Heart right ventricle (tissue), 16 donors: ENCODE measurements around the gene RAC3. TPM values are rescaled to one million over a fixed set of nuclear protein-coding genes. Genes with fewer than 3 reads are reported as not detected.

Source experiments
- ATAC-seq, 8 donors: fragments of 200-7000 bp; cut with Tn5 transposase; one replicate each; pipeline ENCODE4 v1.9.1; 2020; ENCODE audit warnings: mild to moderate bottlenecking in 8 of 8, moderate library complexity in 8 of 8, moderate number of reproducible peaks in 1 of 8
- DNase-seq, 2 donors: peaks; one replicate each; pipeline ENCODE4 v3.0.0-alpha.2; 2020
- H3K27ac ChIP-seq, 10 donors: fragments of 200-600 bp; sonication (generic) in 2 of 10; one replicate each; pipeline versions ENCODE4 v1.5.0 to v1.8.0; 2020 to 2022; ENCODE audit warnings: mild to moderate bottlenecking in 3 of 10
- H3K27me3 ChIP-seq, 7 donors: fragments of 200-600 bp; one replicate each; pipeline ENCODE4 v1.8.0; 2021 to 2022; ENCODE audit warnings: mild to moderate bottlenecking in 2 of 7
- H3K36me3 ChIP-seq, 9 donors: fragments of 200-600 bp; sonication (generic) in 1 of 9; one replicate each; pipeline versions ENCODE4 v1.5.0 to v1.8.0; 2020 to 2022; ENCODE audit warnings: mild to moderate bottlenecking in 2 of 9
- H3K4me1 ChIP-seq, 9 donors: fragments of 200-600 bp; sonication (generic) in 1 of 9; one replicate each; pipeline versions ENCODE4 v1.5.0 to v1.8.0; 2020 to 2022; ENCODE audit warnings: mild to moderate bottlenecking in 4 of 9
- H3K4me3 ChIP-seq, 10 donors: fragments of 200-600 bp; sonication (generic) in 2 of 10; one replicate each; pipeline versions ENCODE4 v1.5.0 to v1.8.0; 2020 to 2022; ENCODE audit warnings: mild to moderate bottlenecking in 7 of 10, moderate library complexity in 2 of 10
- H3K9me3 ChIP-seq, 11 donors: fragments of 200-600 bp in 10 of 11; sonication (generic) in 2 of 11; one replicate each; pipeline versions ENCODE4 v1.5.0 to v1.8.0; 2013 to 2022; ENCODE audit warnings: mild to moderate bottlenecking in 2 of 11, control low read depth in 1 of 11, moderate library complexity in 1 of 11
- WGBS, 2 donors: extraction: QIAGEN DNeasy Blood & Tissue Kit; methylation state at CpG; one replicate each; pipeline ENCODE4 v1.1.7; 2013; ENCODE audit warnings: inconsistent platforms in 1 of 2; 5-methylcytosine and 5-hydroxymethylcytosine counted together
- intact Hi-C, 10 donors: fragments of 100-400 bp; cut with DNase I; formaldehyde crosslinking; loops; one replicate each; pipeline versions ENCODE4 v1.11.1 to v1.14.2; 2022
- polyA plus RNA-seq, 2 donors: library from polyadenylated mRNA; stranded (reverse); fragments of 200-250 nt; gene quantifications; one replicate each; pipeline ENCODE4 v1.2.3, GENCODE V29; 2013
- total RNA-seq, 10 donors: library from RNA; stranded (reverse); fragmentation: NEBNext Ultra II Directional in 3 of 10; extraction: Animal tissue kit (Norgen Biotek cat#: 25700) in 3 of 10; gene quantifications; one replicate each; pipeline versions ENCODE4 v1.2.1 to v1.2.4, GENCODE V29; 2021 to 2023
- TF ChIP-seq, protein P1 (sequence below), 9 donors: fragments of 200-600 bp; sonication (generic) in 2 of 9; IDR thresholded peaks; one replicate each; pipeline versions ENCODE4 v1.5.0 to v1.8.0; 2021 to 2022; ENCODE audit warnings: antibody characterized with exemption in 9 of 9, mild to moderate bottlenecking in 5 of 9, moderate library complexity in 1 of 9
- donor health status: Arrhythmogenic right ventricular cardiomyopathy.
- donor health status: ischemic (EF 13 %, LVEDD 7.1; RV severe dilation, severe dysfunction).
- donor health status: healthy with polysubstance abuse.
- donor health status: DM: no; HTN: yes; CAD: no.
- donor health status: DM: no; HTN: no; CAD: no.
- donor health status: ischemic (EF 25% LVEDD 6.9; RV normal size, moderate dysfunction).
- donor health status: ischemic (EF 25% LVEDD 5.7; RV mildly dilated, moderate dysfunction).
- donor health status: healthy.
- donor health status: DM: yes; HTN: yes; CAD: no.
- donor health status: Ischemic cardiomyopathy.
- donor health status: ischemic (EF 35%, LVEDD 5.7; RV mildly dilated, moderate dysfunction).
- donor health status: nonischemic (EF 11% LVEDD 7.7; RV severe dilation, severe dysfunction).
- donor health status: DM: yes; HTN: yes; CAD: no.
- donor health status: PGD.
- donor health status: ischemic (EF 29% LVEDD 5.4; RV normal size, mild dysfunction).
- donor health status: nonischemic (EF 23%, LVEDD 6.1; RV moderate dilation, normal function).

Gene RAC3
- total and polyA plus RNA-seq, 12 donors: 0.82 to 3.3 (median 1.1) TPM

GRCh38 chr17:82081966-82082365 is 50.5 kb downstream of the RAC3 start:
- intact Hi-C loops: no loop called here

DNA sequence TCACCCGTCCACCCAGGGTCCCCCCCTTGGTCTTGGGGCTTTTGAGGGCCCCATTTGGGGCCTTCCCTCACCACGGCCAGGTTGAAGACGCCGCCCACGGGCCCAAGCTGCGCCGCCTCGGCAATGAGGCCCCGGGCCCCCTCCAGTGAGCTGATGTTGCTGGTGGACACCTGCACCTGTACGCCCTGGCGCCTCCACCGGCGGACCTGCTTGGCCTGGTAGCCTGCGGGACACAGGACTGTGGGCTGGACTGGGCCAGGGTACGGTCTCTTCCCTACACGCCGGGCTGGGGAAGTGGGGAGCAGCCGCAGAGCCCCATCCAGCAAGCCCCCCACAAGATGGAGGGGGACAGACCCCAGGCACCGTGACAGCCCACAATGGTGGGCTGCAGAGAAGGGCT is 51.0 kb downstream of the RAC3 start:
- WGBS, 2 donors: 92 to 95% methylated on average over 19 of the region's 19 CpGs
- intact Hi-C loops: no loop called here
- peaks cover 0 to 6% (median 0%) of the 10 kb centered on the region in 9 donors for H3K4me1 ChIP-seq
- DNase-seq: no peak
- no peaks in the 10 kb centered on the region for H3K27me3 ChIP-seq
- no peak for ATAC-seq
- TF ChIP-seq, protein P1, sequence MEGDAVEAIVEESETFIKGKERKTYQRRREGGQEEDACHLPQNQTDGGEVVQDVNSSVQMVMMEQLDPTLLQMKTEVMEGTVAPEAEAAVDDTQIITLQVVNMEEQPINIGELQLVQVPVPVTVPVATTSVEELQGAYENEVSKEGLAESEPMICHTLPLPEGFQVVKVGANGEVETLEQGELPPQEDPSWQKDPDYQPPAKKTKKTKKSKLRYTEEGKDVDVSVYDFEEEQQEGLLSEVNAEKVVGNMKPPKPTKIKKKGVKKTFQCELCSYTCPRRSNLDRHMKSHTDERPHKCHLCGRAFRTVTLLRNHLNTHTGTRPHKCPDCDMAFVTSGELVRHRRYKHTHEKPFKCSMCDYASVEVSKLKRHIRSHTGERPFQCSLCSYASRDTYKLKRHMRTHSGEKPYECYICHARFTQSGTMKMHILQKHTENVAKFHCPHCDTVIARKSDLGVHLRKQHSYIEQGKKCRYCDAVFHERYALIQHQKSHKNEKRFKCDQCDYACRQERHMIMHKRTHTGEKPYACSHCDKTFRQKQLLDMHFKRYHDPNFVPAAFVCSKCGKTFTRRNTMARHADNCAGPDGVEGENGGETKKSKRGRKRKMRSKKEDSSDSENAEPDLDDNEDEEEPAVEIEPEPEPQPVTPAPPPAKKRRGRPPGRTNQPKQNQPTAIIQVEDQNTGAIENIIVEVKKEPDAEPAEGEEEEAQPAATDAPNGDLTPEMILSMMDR (IDR thresholded peaks at IDR 0.05): no peak
- H3K4me3 ChIP-seq: no peak overlapping the region
- no peak overlapping the region for H3K27ac ChIP-seq
- H3K9me3 ChIP-seq: no peaks in the 10 kb centered on the region
- peaks cover 0 to 92% (median 63%) of the 10 kb centered on the region in 9 donors for H3K36me3 ChIP-seq

More at GRCh38 chr17:82081966-82082365, 50.5 kb downstream of the RAC3 start:
- Histone ChIP-seq H3K27ac (no peak overlapping the region), H3K4me1 (peaks cover 0 to 6% (median 0%) of the 10 kb centered on the region in 9 donors), H3K27me3 (no peaks in the 10 kb centered on the region), H3K36me3 (peaks cover 0 to 87% (median 58%) of the 10 kb centered on the region in 9 donors), H3K4me3 (no peak overlapping the region), H3K9me3 (no peaks in the 10 kb centered on the region)
- TF ChIP-seq, protein P1 (IDR thresholded peaks at IDR 0.05): no peak
- 90 to 95% methylated on average over 21 to 22 of the region's 22 CpGs for WGBS, 2 donors
- DNase-seq (no peak), ATAC-seq (no peak)

GRCh38 chr17:82083009-82083408 is 51.5 kb downstream of the RAC3 start:
- Histone ChIP-seq H3K36me3 (peaks cover 0 to 97% (median 67%) of the 10 kb centered on the region in 9 donors), H3K9me3 (no peaks in the 10 kb centered on the region), H3K4me3 (no peak overlapping the region), H3K27me3 (no peaks in the 10 kb centered on the region), H3K27ac (no peak overlapping the region), H3K4me1 (peaks cover 0 to 5% (median 0%) of the 10 kb centered on the region in 9 donors)
- DNase-seq (no peak), ATAC-seq (no peak)
- TF ChIP-seq, protein P1 (IDR thresholded peaks at IDR 0.05): no peak
- 94 to 95% methylated on average over 24 of the region's 24 CpGs for WGBS, 2 donors
- intact Hi-C loops: no loop called here

Other genes with a start within 250 kb of the RAC3 start
- not detected for gene GCGR, start 227.5 kb upstream of the RAC3 start, total RNA-seq
- gene GCGR, start 227.5 kb upstream of the RAC3 start, polyA plus RNA-seq: under 1 TPM in 1 of 2 donors, not detected in 1; 0.03 TPM
- 100 to 1,000 TPM in 2 of 10 donors, 10 to 100 TPM in 8; 75.1 to 105 (median 88.8) TPM for gene MCRIP1, start 198.4 kb upstream of the RAC3 start, total RNA-seq
- 100 to 1,000 TPM; 199 to 239 TPM for gene MCRIP1, start 198.4 kb upstream of the RAC3 start, polyA plus RNA-seq
- gene PPP1R27, start 196.6 kb upstream of the RAC3 start, total RNA-seq: under 1 TPM in 1 of 10 donors, not detected in 9; 0.31 TPM
- under 1 TPM in 1 of 2 donors, not detected in 1; 0.14 TPM for gene PPP1R27, start 196.6 kb upstream of the RAC3 start, polyA plus RNA-seq
- gene P4HB, start 171.1 kb upstream of the RAC3 start, total RNA-seq: 100 to 1,000 TPM; 244 to 801 (median 332) TPM
- gene P4HB, start 171.1 kb upstream of the RAC3 start, polyA plus RNA-seq: 100 to 1,000 TPM; 284 to 536 TPM
- gene ARHGDIA, start 160.3 kb upstream of the RAC3 start, total RNA-seq: 100 to 1,000 TPM in 7 of 10 donors, 10 to 100 TPM in 3; 89.9 to 263 (median 110) TPM
- gene ARHGDIA, start 160.3 kb upstream of the RAC3 start, polyA plus RNA-seq: 100 to 1,000 TPM in 1 of 2 donors, 10 to 100 TPM in 1; 97.2 to 251 TPM
- gene ALYREF, start 140.1 kb upstream of the RAC3 start, total RNA-seq: 10 to 100 TPM; 28.1 to 47.2 (median 32.2) TPM
- gene ALYREF, start 140.1 kb upstream of the RAC3 start, polyA plus RNA-seq: 10 to 100 TPM in 1 of 2 donors, 1 to 10 TPM in 1; 3.6 to 45.4 TPM
- 100 to 1,000 TPM; 124 to 189 (median 142) TPM for gene ANAPC11, start 140.0 kb upstream of the RAC3 start, total RNA-seq
- 100 to 1,000 TPM; 205 to 405 TPM for gene ANAPC11, start 140.0 kb upstream of the RAC3 start, polyA plus RNA-seq
- under 1 TPM; 0.13 to 0.83 (median 0.32) TPM for gene NPB, start 129.4 kb upstream of the RAC3 start, total RNA-seq
- gene NPB, start 129.4 kb upstream of the RAC3 start, polyA plus RNA-seq: under 1 TPM; 0.49 to 0.73 TPM
- 10 to 100 TPM; 29.5 to 54.7 (median 43.2) TPM for gene PCYT2, start 120.3 kb upstream of the RAC3 start, total RNA-seq
- 10 to 100 TPM; 54.4 to 64.1 TPM for gene PCYT2, start 120.3 kb upstream of the RAC3 start, polyA plus RNA-seq
- 1 to 10 TPM; 4.4 to 9.3 (median 5.9) TPM for gene SIRT7, start 113.5 kb upstream of the RAC3 start, total RNA-seq
- gene SIRT7, start 113.5 kb upstream of the RAC3 start, polyA plus RNA-seq: 10 to 100 TPM; 14.5 to 15.7 TPM
- 10 to 100 TPM; 10.8 to 30.9 (median 16.3) TPM for gene MAFG, start 103.9 kb upstream of the RAC3 start, total RNA-seq
- 10 to 100 TPM; 10.5 to 10.6 TPM for gene MAFG, start 103.9 kb upstream of the RAC3 start, polyA plus RNA-seq
- 1 to 10 TPM; 2.8 to 7.4 (median 3.8) TPM for gene PYCR1, start 94.4 kb upstream of the RAC3 start, total RNA-seq
- 10 to 100 TPM in 1 of 2 donors, 1 to 10 TPM in 1; 1.2 to 29.6 TPM for gene PYCR1, start 94.4 kb upstream of the RAC3 start, polyA plus RNA-seq
- gene MYADML2, start 84.4 kb upstream of the RAC3 start, total RNA-seq: 1 to 10 TPM in 9 of 10 donors, under 1 TPM in 1; 0.92 to 8.6 (median 5.0) TPM
- 1 to 10 TPM in 1 of 2 donors, under 1 TPM in 1; 0.26 to 4.3 TPM for gene MYADML2, start 84.4 kb upstream of the RAC3 start, polyA plus RNA-seq
- gene NOTUM, start 70.5 kb upstream of the RAC3 start, total RNA-seq: 1 to 10 TPM in 1 of 10 donors, under 1 TPM in 4, not detected in 5; 0.27 to 1.5 (median 0.65) TPM
- under 1 TPM; 0.22 to 0.74 TPM for gene NOTUM, start 70.5 kb upstream of the RAC3 start, polyA plus RNA-seq
- gene ASPSCR1, start 54.0 kb upstream of the RAC3 start, total RNA-seq: 10 to 100 TPM; 19.9 to 38.2 (median 22.6) TPM
- gene ASPSCR1, start 54.0 kb upstream of the RAC3 start, polyA plus RNA-seq: 100 to 1,000 TPM in 1 of 2 donors, 10 to 100 TPM in 1; 40.5 to 115 TPM
- gene CENPX, start 8.8 kb upstream of the RAC3 start, total RNA-seq: 10 to 100 TPM; 15.8 to 37.4 (median 20.6) TPM
- gene CENPX, start 8.8 kb upstream of the RAC3 start, polyA plus RNA-seq: 100 to 1,000 TPM in 1 of 2 donors, 10 to 100 TPM in 1; 48.6 to 132 TPM
- gene LRRC45, start 8.4 kb upstream of the RAC3 start, total RNA-seq: 10 to 100 TPM in 1 of 10 donors, 1 to 10 TPM in 9; 2.2 to 10.4 (median 3.1) TPM
- gene LRRC45, start 8.4 kb upstream of the RAC3 start, polyA plus RNA-seq: 1 to 10 TPM; 6.7 to 7.7 TPM
- gene DCXR, start 6.0 kb downstream of the RAC3 start, total RNA-seq: 100 to 1,000 TPM; 155 to 258 (median 187) TPM
- 100 to 1,000 TPM; 283 to 387 TPM for gene DCXR, start 6.0 kb downstream of the RAC3 start, polyA plus RNA-seq
- 10 to 100 TPM; 13.9 to 24.9 (median 18.9) TPM for gene RFNG, start 20.1 kb downstream of the RAC3 start, total RNA-seq
- 10 to 100 TPM; 29.3 to 30.1 TPM for gene RFNG, start 20.1 kb downstream of the RAC3 start, polyA plus RNA-seq
- 10 to 100 TPM; 68.9 to 96.6 (median 80.6) TPM for gene GPS1, start 20.2 kb downstream of the RAC3 start, total RNA-seq
- 100 to 1,000 TPM; 102 to 183 TPM for gene GPS1, start 20.2 kb downstream of the RAC3 start, polyA plus RNA-seq
- gene DUS1L, start 34.1 kb downstream of the RAC3 start, total RNA-seq: 10 to 100 TPM; 34.1 to 96.4 (median 43.1) TPM
- 100 to 1,000 TPM in 1 of 2 donors, 10 to 100 TPM in 1; 85.2 to 191 TPM for gene DUS1L, start 34.1 kb downstream of the RAC3 start, polyA plus RNA-seq
- gene FASN, start 66.6 kb downstream of the RAC3 start, total RNA-seq: 10 to 100 TPM in 8 of 10 donors, 1 to 10 TPM in 2; 9.0 to 62.4 (median 17.9) TPM
- gene FASN, start 66.6 kb downstream of the RAC3 start, polyA plus RNA-seq: 10 to 100 TPM; 34.4 to 58.4 TPM
- gene CCDC57, start 181.2 kb downstream of the RAC3 start, total RNA-seq: 10 to 100 TPM in 8 of 10 donors, 1 to 10 TPM in 2; 7.0 to 16.2 (median 10.7) TPM
- gene CCDC57, start 181.2 kb downstream of the RAC3 start, polyA plus RNA-seq: 10 to 100 TPM in 1 of 2 donors, 1 to 10 TPM in 1; 9.4 to 34.5 TPM
- 10 to 100 TPM in 5 of 10 donors, 1 to 10 TPM in 5; 4.8 to 65.3 (median 10.1) TPM for gene SLC16A3, start 197.4 kb downstream of the RAC3 start, total RNA-seq
- gene SLC16A3, start 197.4 kb downstream of the RAC3 start, polyA plus RNA-seq: 10 to 100 TPM in 1 of 2 donors, 1 to 10 TPM in 1; 8.4 to 33.6 TPM
- 10 to 100 TPM; 56.8 to 72.7 (median 67.8) TPM for gene CSNK1D, start 242.0 kb downstream of the RAC3 start, total RNA-seq
- 10 to 100 TPM; 54.4 to 58.1 TPM for gene CSNK1D, start 242.0 kb downstream of the RAC3 start, polyA plus RNA-seq